GM19193 (cell line): ENCODE data around the gene LRMDA.

Source experiments
- POLR2A ChIP-seq: IDR thresholded peaks from 4 replicates; pipeline ENCODE4 v1.6.1; 2011; ENCODE audit not compliant: insufficient read depth, insufficient read length; ENCODE audit errors: extremely low read depth

Gene LRMDA

DNA sequence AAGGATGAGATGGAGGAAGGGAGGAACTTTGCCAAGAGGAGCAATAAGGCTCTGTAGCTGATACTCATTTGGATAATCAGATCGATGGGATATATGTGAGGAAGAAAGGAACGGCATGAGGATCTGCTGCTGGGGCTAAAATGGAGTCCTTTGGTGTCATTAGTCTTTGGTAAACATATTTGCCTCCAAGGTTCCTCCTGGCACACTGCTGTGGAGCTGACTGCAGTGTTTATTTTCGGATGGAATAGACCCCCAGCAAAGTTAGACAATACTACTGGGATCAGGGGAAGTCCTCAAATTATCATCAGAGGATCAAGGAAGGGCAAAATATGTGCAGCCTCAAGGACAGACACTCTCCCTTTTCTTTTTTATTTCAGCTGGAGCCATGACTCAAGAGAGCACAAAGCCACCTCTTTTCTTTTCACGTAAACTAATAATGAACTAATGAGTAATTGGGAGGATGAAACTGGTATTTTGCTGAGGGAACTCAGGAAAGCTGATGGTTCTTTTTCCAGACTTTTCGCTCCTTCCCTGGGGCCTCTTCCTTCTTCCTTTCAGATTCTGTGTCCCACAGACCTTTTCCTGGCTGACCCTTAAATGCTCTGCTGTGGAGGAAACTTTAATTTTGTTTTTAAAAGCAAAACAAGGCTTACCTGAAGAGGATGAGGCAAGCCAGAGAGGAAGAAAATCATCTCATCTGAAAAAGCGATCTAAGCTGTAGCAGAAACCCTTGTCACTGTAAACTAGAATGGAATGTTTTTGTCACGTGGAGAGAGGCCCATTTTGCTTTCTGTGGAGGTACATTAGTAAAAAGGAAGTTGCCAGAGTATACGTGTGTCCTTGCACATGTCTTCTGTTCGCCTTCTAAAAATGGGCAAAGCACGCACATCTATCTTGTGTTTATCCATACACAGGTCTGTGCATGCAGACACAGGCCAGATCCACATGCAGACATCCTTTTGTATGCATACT lies 33.3 kb downstream of the LRMDA start:
- TF ChIP-seq POLR2A, result no peak

DNA sequence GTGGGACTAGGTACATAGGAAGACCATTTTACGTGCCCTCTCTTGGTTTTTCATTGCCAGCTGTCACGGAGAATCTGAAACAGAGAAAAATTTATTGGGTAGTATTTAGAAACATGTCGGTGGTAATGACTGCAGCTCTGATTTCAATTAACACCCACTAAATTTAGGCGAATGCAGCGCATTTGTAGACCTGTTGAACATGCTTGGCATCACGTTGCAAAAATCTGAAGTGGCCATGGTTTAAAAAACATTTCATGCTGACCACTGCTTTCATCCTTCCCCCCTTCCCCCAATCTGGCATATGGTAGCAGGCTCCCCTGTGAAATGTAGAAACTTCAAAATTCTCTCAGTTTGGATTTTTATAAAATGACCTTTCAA lies 34.0 kb downstream of the LRMDA start:
- TF ChIP-seq POLR2A, result no peak

GRCh38 chr10:75466001-75466400 lies 34.6 kb downstream of the LRMDA start:
- no peak for TF ChIP-seq POLR2A

DNA sequence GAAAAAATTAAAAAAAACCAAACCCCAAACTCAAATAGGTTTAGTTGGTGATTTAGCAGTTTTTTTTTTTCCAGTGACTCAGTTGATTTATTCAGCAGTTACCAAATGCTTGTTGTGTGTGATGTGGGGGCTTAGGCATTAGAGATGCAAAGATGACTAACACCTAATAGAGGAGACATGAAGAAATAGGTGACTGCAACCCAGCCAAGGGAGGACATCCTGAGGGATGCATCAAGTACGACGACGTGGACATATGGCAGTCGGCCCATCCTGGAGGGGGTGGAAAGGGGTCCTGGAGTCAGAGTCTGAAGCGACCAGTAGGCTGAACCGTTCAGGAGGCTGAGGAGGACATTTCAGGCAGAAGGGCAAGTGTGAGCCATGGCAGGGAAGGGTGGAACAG lies 35.5 kb downstream of the LRMDA start:
- TF ChIP-seq POLR2A, result no peak

DNA sequence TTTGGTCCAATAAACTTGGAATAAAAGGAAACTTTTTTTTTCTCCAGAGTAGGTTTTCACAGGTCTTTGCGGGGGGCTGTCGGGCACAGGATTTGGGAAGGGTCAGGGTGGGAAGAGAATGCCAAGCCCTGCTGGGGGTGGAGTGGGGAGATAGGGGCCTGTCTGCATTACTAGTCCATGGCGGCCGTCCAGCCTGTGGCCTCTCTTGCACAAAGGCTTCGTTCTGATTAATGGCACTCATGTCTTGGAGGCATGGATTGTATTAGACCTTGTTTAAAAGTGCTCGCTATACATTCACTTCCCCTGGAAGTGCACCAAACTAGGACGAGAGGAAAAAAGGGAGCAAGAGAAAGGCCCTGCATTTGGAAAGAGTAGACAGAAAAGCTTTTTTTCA lies 37.2 kb downstream of the LRMDA start:
- no peak for TF ChIP-seq POLR2A

DNA sequence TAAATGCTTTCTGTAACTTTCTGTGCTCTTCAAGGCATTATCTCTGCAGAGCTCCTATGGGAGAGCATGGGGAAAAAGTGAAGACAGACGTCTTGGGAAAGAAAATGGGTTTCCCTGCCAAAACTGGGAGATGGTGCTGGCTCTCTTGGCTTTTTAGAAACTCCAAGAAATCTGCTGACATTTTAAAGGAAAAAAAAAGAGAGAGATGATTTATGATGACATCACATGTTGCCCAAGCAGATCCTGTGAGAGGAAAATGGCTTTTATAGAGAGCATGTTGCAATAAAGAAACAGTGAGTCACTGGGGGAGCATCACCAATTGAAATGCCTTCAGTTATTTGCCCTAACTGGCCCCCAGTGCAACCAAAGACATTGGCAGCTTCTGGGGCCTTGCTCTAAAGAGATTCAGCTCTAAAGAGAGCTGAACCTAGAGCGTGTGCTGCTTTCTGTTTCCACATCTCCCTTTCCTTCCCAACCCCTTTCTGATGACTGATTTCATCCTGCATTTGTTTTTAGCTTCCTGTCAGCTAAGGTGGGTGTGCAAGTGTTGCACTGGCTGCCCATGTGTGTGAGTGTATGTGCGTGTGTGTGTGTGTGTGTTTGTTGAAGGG lies 37.7 kb downstream of the LRMDA start:
- TF ChIP-seq POLR2A, result no peak

DNA sequence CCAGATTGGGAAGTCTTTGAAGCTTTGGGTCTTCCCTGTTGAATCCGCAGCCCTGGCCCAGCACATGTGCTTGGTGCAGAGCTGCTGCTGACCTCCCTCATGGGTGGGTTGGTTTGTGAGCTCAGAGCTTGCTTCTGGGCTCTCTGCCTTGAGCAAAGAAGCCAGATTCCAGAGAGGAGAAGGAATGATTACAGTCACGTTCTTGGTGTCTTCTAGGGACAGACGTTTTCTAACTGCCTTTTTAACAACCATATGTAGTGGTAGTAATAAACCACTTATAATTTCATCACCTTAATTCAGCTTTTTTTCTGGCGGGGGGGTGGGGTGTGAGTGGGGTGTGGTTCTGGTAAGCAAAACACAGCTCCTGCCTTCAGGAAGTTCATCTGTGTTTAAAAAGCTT lies 39.5 kb downstream of the LRMDA start:
- TF ChIP-seq POLR2A, result no peak

GRCh38 chr10:75472685-75473084 lies 41.3 kb downstream of the LRMDA start:
- TF ChIP-seq POLR2A, result no peak

DNA sequence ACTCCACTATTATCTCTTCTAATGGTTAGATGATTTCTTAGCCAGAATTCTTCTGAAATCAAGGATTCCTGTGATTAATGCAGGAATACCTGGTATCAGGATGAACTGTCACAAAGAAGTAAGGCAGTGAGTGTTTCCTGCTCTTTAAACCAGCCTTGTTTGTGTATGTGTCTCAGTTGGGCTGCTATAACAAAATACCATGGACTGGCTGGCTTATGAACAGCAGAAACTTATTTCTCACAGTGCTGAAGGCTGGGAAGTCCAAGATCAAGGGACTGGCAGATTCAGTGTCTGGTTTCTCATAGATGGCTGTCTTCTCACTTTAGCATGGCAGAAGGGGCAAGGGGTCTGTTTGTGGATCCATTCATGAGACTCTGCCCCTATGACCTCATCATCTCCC lies 42.7 kb downstream of the LRMDA start:
- no peak for TF ChIP-seq POLR2A

GRCh38 chr10:75475460-75476182 lies 44.2 kb downstream of the LRMDA start:
- no peak for TF ChIP-seq POLR2A

DNA sequence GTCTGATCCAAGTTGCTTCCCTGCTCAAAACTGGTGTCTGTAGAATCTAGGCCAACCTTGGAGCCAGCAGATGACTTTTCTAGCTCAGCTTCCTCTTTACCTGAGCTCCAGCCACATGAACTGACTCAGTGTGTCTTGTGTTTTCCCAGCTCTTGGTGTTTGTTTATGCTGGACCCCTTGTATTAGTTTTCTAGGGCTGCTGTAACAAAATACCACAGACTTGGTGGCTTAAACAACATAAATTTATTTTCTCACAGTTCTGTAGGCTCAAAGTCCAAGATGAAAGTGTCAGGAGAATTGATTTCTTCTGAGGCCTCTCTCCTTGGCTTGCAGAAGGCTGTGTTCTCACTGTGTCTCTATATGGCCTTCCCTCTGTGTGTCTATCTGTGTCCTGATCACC lies 45.1 kb downstream of the LRMDA start:
- no peak for TF ChIP-seq POLR2A

DNA sequence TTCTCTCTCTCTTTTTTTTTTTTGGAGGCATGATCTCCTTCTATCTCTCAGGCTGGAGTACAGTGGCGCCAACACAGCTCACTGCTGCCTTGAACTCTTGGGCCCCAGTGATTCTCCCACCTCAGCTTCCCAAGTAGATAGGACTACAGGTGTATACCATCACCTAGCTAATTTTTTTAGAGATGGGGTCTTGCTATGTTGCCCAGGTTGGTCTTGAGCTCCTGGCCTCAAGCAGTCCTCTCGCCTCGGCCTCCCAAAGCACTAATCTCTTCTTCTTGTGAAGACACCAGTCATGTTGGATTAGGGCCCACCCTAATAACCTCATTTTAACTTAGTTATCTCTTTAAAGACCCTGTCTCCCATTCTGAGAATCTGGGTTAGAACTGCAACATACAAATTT lies 45.6 kb downstream of the LRMDA start:
- no peak for TF ChIP-seq POLR2A

DNA sequence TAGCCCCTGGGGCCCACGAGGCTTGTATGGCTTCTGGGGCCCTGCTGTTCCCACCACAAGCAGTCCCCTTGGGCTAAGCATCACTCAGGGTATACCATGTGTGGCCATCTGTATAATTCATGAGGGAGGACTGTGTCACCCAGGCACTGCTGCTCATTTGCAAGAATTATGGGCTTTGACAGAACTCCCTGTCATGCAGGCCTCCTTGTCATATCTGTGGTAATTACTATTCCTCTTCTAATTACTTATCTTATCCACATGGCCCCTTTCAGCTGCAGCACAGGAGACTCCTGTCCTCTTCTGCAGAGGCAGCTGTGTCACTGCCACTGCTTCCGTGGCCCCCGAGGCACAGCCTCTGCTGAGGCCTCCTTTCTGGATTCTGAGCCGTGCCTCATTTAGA lies 46.3 kb downstream of the LRMDA start:
- TF ChIP-seq POLR2A, result no peak

DNA sequence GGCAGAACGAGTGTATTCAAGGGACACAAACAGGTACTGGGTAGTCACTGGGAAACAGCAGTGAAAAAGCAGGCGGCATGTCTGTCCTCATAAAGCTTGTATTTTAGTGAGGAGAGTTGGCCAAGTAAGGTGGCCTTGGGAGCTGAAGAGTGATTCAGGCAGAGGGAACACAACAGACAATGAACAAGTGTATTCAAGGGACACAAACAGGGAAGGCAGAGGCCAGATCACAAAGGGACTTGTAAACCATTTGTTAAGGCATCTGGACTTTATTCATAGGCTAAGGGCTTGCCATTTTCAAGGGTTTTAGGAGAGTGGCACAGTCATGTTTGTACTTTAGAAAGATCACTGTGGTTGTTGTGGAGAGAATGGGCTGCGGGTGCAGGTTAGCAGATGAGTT lies 49.0 kb downstream of the LRMDA start:
- TF ChIP-seq POLR2A, result no peak

DNA sequence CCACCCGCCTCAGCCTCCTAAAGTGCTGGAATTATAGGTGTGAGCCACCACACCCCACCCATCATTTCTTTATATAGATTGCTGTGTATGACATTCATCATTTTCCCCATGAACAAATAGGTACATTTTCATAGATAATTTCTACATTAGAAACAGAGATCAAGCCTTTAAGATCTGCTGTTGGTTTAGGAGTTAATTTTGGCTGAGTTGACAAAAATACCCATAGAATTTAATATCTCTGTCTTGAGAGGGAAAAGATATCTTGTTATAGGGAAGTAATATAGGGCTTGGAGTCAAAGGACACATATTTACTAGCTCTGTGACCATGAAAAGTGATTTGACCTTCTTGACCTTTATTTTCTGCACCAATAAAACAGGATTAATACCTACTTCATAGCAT lies 51.8 kb downstream of the LRMDA start:
- TF ChIP-seq POLR2A, result no peak
